Measurements from ENCODE around the gene LTBP3. TPM values are rescaled to one million over a fixed set of nuclear protein-coding genes. Genes with fewer than 3 reads are reported as not detected.

Gene LTBP3
- total and polyA plus RNA-seq, 2 donors (not counting 1 experiment from before 2014, with no cell fraction given) = 37.3 to 40.4 TPM

GRCh38 chr11:65596520-65596919 is 38.4 kb upstream of the LTBP3 start:
- Histone ChIP-seq H2AFZ (ENCODE audit: low read length) (no peak overlapping the region), H3K27me3 (ENCODE audit: control insufficient read depth, insufficient read depth, low read length) (no peaks in the 10 kb centered on the region), H3K4me1 (ENCODE audit: control insufficient read depth, extremely low read depth, insufficient read depth, low read length) (no peaks in the 10 kb centered on the region), H3K4me3 (replicated peaks in 1 of 4; ENCODE audit: control extremely low read depth in 1 of 4, insufficient read depth in 1 of 4, low read depth in 3 of 4, low read length in 4 of 4) (no peak overlapping the region), H3K79me2 (ENCODE audit: control insufficient read depth, insufficient read depth, low read length) (no peaks in the 10 kb centered on the region), H3K36me3 (ENCODE audit: control insufficient read depth, insufficient read depth, low read length) (peaks cover 20% of the 10 kb centered on the region), H3K27ac (ENCODE audit: insufficient read depth, low read length) (no peak overlapping the region), H3K4me2 (ENCODE audit: extremely low read depth, insufficient read depth, low read length) (no peak overlapping the region), H3K9ac (ENCODE audit: insufficient read depth, low read length) (no peak overlapping the region), H3K9me3 (ENCODE audit: control insufficient read depth, insufficient read depth, low read depth, low read length) (no peaks in the 10 kb centered on the region), H4K20me1 (ENCODE audit: control insufficient read depth, extremely low read depth, insufficient read depth, low read length) (no peaks in the 10 kb centered on the region)
- no peak for TF ChIP-seq CTCF (conservative IDR thresholded peaks at IDR 0.05 in 1 of 2, IDR thresholded peaks at IDR 0.05 in 1 of 2; ENCODE audit: low read depth in 1 of 2, low read length in 2 of 2)
- TF ChIP-seq EZH2 (IDR thresholded peaks at IDR 0.05; ENCODE audit: low read length, missing control alignments) = no peak
- DNase-seq (ENCODE audit: low read depth in 2 of 2) = no peak

GRCh38 chr11:65595543-65596281 is 37.6 kb upstream of the LTBP3 start, which contains the start of gene KCNK7:
Gene KCNK7 (minus strand): TSS chr11:65595800. CDS start chr11:65595772, 28 bp downstream.
- no peaks in the 10 kb centered on the region for H3K9me3 ChIP-seq (ENCODE audit: control insufficient read depth, insufficient read depth, low read depth, low read length)
- no peaks in the 10 kb centered on the region for H3K27me3 ChIP-seq (ENCODE audit: control insufficient read depth, insufficient read depth, low read length)
- peak in 1 of 2 donors; percentile 28 for DNase-seq (ENCODE audit: low read depth in 2 of 2)
- H3K36me3 ChIP-seq (ENCODE audit: control insufficient read depth, insufficient read depth, low read length) = peaks cover 20% of the 10 kb centered on the region
- no peak within 1 kb of the TSS for H3K27ac ChIP-seq (ENCODE audit: insufficient read depth, low read length)
- no peaks in the 10 kb centered on the region for H4K20me1 ChIP-seq (ENCODE audit: control insufficient read depth, extremely low read depth, insufficient read depth, low read length)
- no peak within 1 kb of the TSS for H3K4me3 ChIP-seq (replicated peaks in 1 of 4; ENCODE audit: control extremely low read depth in 1 of 4, insufficient read depth in 1 of 4, low read depth in 3 of 4, low read length in 4 of 4)
- TF ChIP-seq CTCF (conservative IDR thresholded peaks at IDR 0.05 in 1 of 2, IDR thresholded peaks at IDR 0.05 in 1 of 2; ENCODE audit: low read depth in 1 of 2, low read length in 2 of 2) (no peak), EZH2 (IDR thresholded peaks at IDR 0.05; ENCODE audit: low read length, missing control alignments) (no peak)
- H3K79me2 ChIP-seq (ENCODE audit: control insufficient read depth, insufficient read depth, low read length) = no peaks in the 10 kb centered on the region
- H3K4me1 ChIP-seq (ENCODE audit: control insufficient read depth, extremely low read depth, insufficient read depth, low read length) = no peaks in the 10 kb centered on the region
- no peak within 1 kb of the TSS for H2AFZ ChIP-seq (ENCODE audit: low read length)
- H3K4me2 ChIP-seq (ENCODE audit: extremely low read depth, insufficient read depth, low read length) = no peak within 1 kb of the TSS
- H3K9ac ChIP-seq (ENCODE audit: insufficient read depth, low read length) = no peak within 1 kb of the TSS

GRCh38 chr11:65595131-65595530 is 37.0 kb upstream of the LTBP3 start:
- Histone ChIP-seq H3K27me3 (ENCODE audit: control insufficient read depth, insufficient read depth, low read length) (no peaks in the 10 kb centered on the region), H3K79me2 (ENCODE audit: control insufficient read depth, insufficient read depth, low read length) (no peaks in the 10 kb centered on the region), H3K27ac (ENCODE audit: insufficient read depth, low read length) (no peak overlapping the region), H3K4me2 (ENCODE audit: extremely low read depth, insufficient read depth, low read length) (no peak overlapping the region), H4K20me1 (ENCODE audit: control insufficient read depth, extremely low read depth, insufficient read depth, low read length) (no peaks in the 10 kb centered on the region), H2AFZ (ENCODE audit: low read length) (no peak overlapping the region), H3K4me3 (replicated peaks in 1 of 4; ENCODE audit: control extremely low read depth in 1 of 4, insufficient read depth in 1 of 4, low read depth in 3 of 4, low read length in 4 of 4) (no peak overlapping the region), H3K9ac (ENCODE audit: insufficient read depth, low read length) (no peak overlapping the region), H3K4me1 (ENCODE audit: control insufficient read depth, extremely low read depth, insufficient read depth, low read length) (no peaks in the 10 kb centered on the region), H3K36me3 (ENCODE audit: control insufficient read depth, insufficient read depth, low read length) (peaks cover 20% of the 10 kb centered on the region), H3K9me3 (ENCODE audit: control insufficient read depth, insufficient read depth, low read depth, low read length) (no peaks in the 10 kb centered on the region)
- DNase-seq (ENCODE audit: low read depth in 2 of 2) = no peak
- TF ChIP-seq CTCF (conservative IDR thresholded peaks at IDR 0.05 in 1 of 2, IDR thresholded peaks at IDR 0.05 in 1 of 2; ENCODE audit: low read depth in 1 of 2, low read length in 2 of 2) (no peak), EZH2 (IDR thresholded peaks at IDR 0.05; ENCODE audit: low read length, missing control alignments) (no peak)
